A549 (cell line): ENCODE measurements around the gene LRRC7. TPM values are rescaled to one million over a fixed set of nuclear protein-coding genes. Genes with fewer than 3 reads are reported as not detected.

Source experiments
- ATAC-seq, 2 experiments: fragments of 200-7000 bp in 1 of 2; fragments of >200 bp in 1 of 2; cut with Nextera tagmentation in 1 of 2; cut with Tn5 transposase in 1 of 2; 3 replicates each; pipeline versions ENCODE4 v1.8.0 to v1.9.1; 2018 to 2020; ENCODE audit warnings: mild to moderate bottlenecking in 1 of 2, moderate library complexity in 1 of 2
- CTCF ChIA-PET: fragments of 300-600 bp; sonication (Branson Sonifier 250); formaldehyde crosslinking; extraction: SDS; loops from one replicate; lab custom pipeline; 2021; ENCODE audit warnings: antibody characterized with exemption, inconsistent platforms; lab: Yijun Ruan, JAX
- POLR2A ChIA-PET: fragments of 350-600 bp; formaldehyde crosslinking; extraction: SDS; loops from one replicate; lab custom pipeline; 2021; ENCODE audit warnings: antibody characterized with exemption, inconsistent platforms; lab: Yijun Ruan, JAX
- DNase-seq, 2 experiments: peaks; one replicate each; pipeline versions ENCODE4 v3.0.0 to v3.0.0-alpha.2; 2011 to 2016; ENCODE audit warnings: low read depth in 1 of 2, low spot score in 1 of 2
- FAIRE-seq: peaks from 2 replicates; lab custom pipeline; 2011; peaks lifted over from hg19 to GRCh38; lab: Jason Lieb, UNC
- H3K27ac ChIP-seq, 2 experiments: fragments of >200 bp; sonication (Bioruptor Twin); formaldehyde crosslinking; 3 replicates each; pipeline ENCODE4 v1.5.1; 2016 to 2017
- H3K4me1 ChIP-seq: fragments of >200 bp; sonication (Bioruptor Twin); formaldehyde crosslinking; 3 replicates; pipeline ENCODE4 v1.6.1; 2016
- H3K4me2 ChIP-seq: fragments of >200 bp; sonication (Bioruptor Twin); formaldehyde crosslinking; 3 replicates; pipeline ENCODE4 v1.6.1; 2016
- H3K4me3 ChIP-seq: fragments of >200 bp; sonication (Bioruptor Twin); formaldehyde crosslinking; 3 replicates; pipeline ENCODE4 v1.5.1; 2016
- H3K9me3 ChIP-seq: fragments of >200 bp; sonication (Bioruptor Twin); formaldehyde crosslinking; 3 replicates; pipeline ENCODE4 v1.6.1; 2016
- CBX2 ChIP-seq: fragments of 200-600 bp; sonication (generic); IDR thresholded peaks from 2 replicates; pipeline ENCODE4 v1.6.1; 2016; ENCODE audit warnings: low read depth, mild to moderate bottlenecking, borderline replicate concordance
- CEBPB ChIP-seq, 2 experiments: fragments of >200 bp in 1 of 2; sonication (Bioruptor Twin) in 1 of 2; formaldehyde crosslinking in 1 of 2; IDR thresholded peaks; 2 replicates each; pipeline ENCODE4 v1.6.1; 2012 to 2016
- CHD2 ChIP-seq: fragments of 150-350 bp; IDR thresholded peaks from 2 replicates; pipeline ENCODE4 v1.6.1; 2014; ENCODE audit warnings: low read length; ENCODE audit not compliant: partially characterized antibody
- CHD4 ChIP-seq: fragments of 200-600 bp; sonication (generic); IDR thresholded peaks from 2 replicates; pipeline ENCODE4 v1.6.1; 2016; ENCODE audit warnings: antibody characterized with exemption, mild to moderate bottlenecking, borderline replicate concordance
- EHMT2 ChIP-seq: fragments of 200-600 bp; sonication (generic); IDR thresholded peaks from 2 replicates; pipeline ENCODE4 v1.6.1; 2016; ENCODE audit warnings: antibody characterized with exemption, low read depth, mild to moderate bottlenecking, moderate library complexity
- ESRRA ChIP-seq: fragments of 150-350 bp; IDR thresholded peaks from 2 replicates; pipeline ENCODE4 v1.6.1; 2014; ENCODE audit warnings: mild to moderate bottlenecking, low read length, borderline replicate concordance
- HEYL ChIP-seq: fragments of 250-450 bp; sonication (Bioruptor Pico); IDR thresholded peaks from 2 replicates; pipeline ENCODE4 v1.8.0; 2021; ENCODE audit warnings: mild to moderate bottlenecking, moderate library complexity
- JUN ChIP-seq, 2 experiments: fragments of >200 bp; sonication (Bioruptor Twin); formaldehyde crosslinking; IDR thresholded peaks; 2 replicates in 1 of 2; 3 replicates in 1 of 2; pipeline ENCODE4 v1.6.1; 2016 to 2017
- JUNB ChIP-seq: fragments of >200 bp; sonication (Bioruptor Twin); formaldehyde crosslinking; IDR thresholded peaks from 2 replicates; pipeline ENCODE4 v1.6.1; 2016
- KDM5A ChIP-seq: fragments of 200-600 bp; sonication (generic); IDR thresholded peaks from 2 replicates; pipeline ENCODE4 v1.6.1; 2016; ENCODE audit warnings: antibody characterized with exemption, mild to moderate bottlenecking
- NPAS2 ChIP-seq: fragments of 250-450 bp; sonication (Bioruptor Pico); IDR thresholded peaks from 2 replicates; pipeline ENCODE4 v1.8.0; 2022; ENCODE audit warnings: mild to moderate bottlenecking, moderate library complexity, borderline replicate concordance
- NR3C1 ChIP-seq: fragments of >200 bp; sonication (Bioruptor Twin); formaldehyde crosslinking; IDR thresholded peaks from 3 replicates; pipeline ENCODE4 v1.6.1; 2017
- RCOR1 ChIP-seq: fragments of 150-350 bp; IDR thresholded peaks from 2 replicates; pipeline ENCODE4 v1.6.1; 2014; ENCODE audit warnings: antibody characterized with exemption, low read length, low read depth
- RFX5 ChIP-seq: fragments of 450-650 bp; IDR thresholded peaks from 2 replicates; pipeline ENCODE4 v1.7.1; 2014; ENCODE audit warnings: antibody characterized with exemption, mild to moderate bottlenecking, moderate library complexity
- RNF2 ChIP-seq: fragments of 200-600 bp; sonication (generic); IDR thresholded peaks from 2 replicates; pipeline ENCODE4 v1.6.1; 2016; ENCODE audit warnings: low read depth, mild to moderate bottlenecking, antibody characterized with exemption, moderate library complexity, borderline replicate concordance
- SREBF2 ChIP-seq: fragments of 450-650 bp; IDR thresholded peaks from 2 replicates; pipeline ENCODE4 v1.6.1; 2014; ENCODE audit warnings: mild to moderate bottlenecking, moderate library complexity
- TFCP2L1 ChIP-seq: fragments of 250-450 bp; sonication (Bioruptor Pico); IDR thresholded peaks from 2 replicates; pipeline ENCODE4 v1.5.0; 2021; ENCODE audit warnings: mild to moderate bottlenecking
- TP53 ChIP-seq: fragments of 250-450 bp; sonication (Bioruptor Pico); IDR thresholded peaks from 2 replicates; pipeline ENCODE4 v1.5.0; 2021; ENCODE audit warnings: mild to moderate bottlenecking, moderate library complexity
- ZNF302 ChIP-seq: fragments of 250-450 bp; sonication (Bioruptor Pico); IDR thresholded peaks from 2 replicates; pipeline ENCODE4 v1.9.0; 2021; ENCODE audit warnings: inconsistent platforms, mild to moderate bottlenecking, moderate library complexity
- WGBS: methylation state at CpG from one replicate; pipeline ENCODE4 v1.1.6; 2017; ENCODE audit errors: missing lambda C conversion rate; 5-methylcytosine and 5-hydroxymethylcytosine counted together
- polyA plus RNA-seq, 4 experiments: library from polyadenylated mRNA; depleted of rRNA in 3 of 4; stranded (reverse); fragments of >200 nt; fragmentation: RNase III in 1 of 4; extraction: RNeasy Plus Mini Kit Qiagen cat#74134 plus additional on column Dnase treatment in 1 of 4; gene quantifications; 2 replicates in 3 of 4; 3 replicates in 1 of 4; pipeline ENCODE4 v1.2.3, GENCODE V29; 2011 to 2017
- TF ChIP-seq, protein P1 (sequence below): fragments of 250-450 bp; sonication (Bioruptor Pico); IDR thresholded peaks from 2 replicates; pipeline ENCODE4 v1.5.0; 2021; ENCODE audit warnings: mild to moderate bottlenecking, moderate library complexity, borderline replicate concordance
- TF ChIP-seq, protein P2 (sequence below): IDR thresholded peaks from 2 replicates; pipeline ENCODE4 v1.6.1; 2012
- TF ChIP-seq, protein P3 (sequence below): fragments of 450-650 bp; IDR thresholded peaks from 2 replicates; pipeline ENCODE4 v1.6.1; 2014; ENCODE audit warnings: antibody characterized with exemption

LRRC7 gene
- polyA plus RNA-seq, 2 of the 4 experiments (the other 2 are of a cell fraction): not detected

DNA sequence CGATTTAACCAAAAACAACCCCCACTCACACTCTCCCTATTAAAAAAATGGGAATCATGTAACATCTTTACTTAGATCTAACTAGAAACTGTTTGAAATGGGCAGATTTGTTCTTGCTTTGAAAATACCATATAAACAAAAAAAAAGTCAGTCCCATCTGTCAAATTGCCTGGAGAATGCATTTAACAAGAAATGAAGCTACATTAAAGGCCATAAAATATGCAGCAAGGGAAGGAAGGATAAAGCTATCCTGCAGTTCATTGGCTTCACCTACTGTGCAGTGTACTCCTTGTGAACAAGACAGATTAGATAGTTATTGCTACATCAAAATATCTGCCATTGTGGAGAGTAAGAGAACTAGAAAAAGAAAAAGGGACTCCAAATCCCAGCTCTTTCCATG lies 160.5 kb downstream of the LRRC7 start:
- no peak overlapping the region for H3K27ac ChIP-seq
- 0% methylated on average over 1 of the region's 1 CpG for WGBS
- FAIRE-seq (no peak), ATAC-seq (no peak)
- no peak overlapping the region for H3K4me3 ChIP-seq
- TF ChIP-seq KDM5A (no peak), NPAS2 (CRISPR knock-in tag) (no peak), CBX2 (no peak), ZNF302 (CRISPR knock-in tag) (no peak), RNF2 (no peak), HEYL (CRISPR knock-in tag) (no peak), JUN (IDR thresholded peaks at IDR 0.05) (no peak), EHMT2 (no peak), RCOR1 (no peak), SREBF2 (no peak), CHD2 (no peak), CHD4 (no peak), ESRRA (no peak), RFX5 (no peak), TFCP2L1 (no peak), CEBPB (IDR thresholded peaks at IDR 0.05) (no peak), NR3C1 (no peak)
- TF ChIP-seq, protein P1, sequence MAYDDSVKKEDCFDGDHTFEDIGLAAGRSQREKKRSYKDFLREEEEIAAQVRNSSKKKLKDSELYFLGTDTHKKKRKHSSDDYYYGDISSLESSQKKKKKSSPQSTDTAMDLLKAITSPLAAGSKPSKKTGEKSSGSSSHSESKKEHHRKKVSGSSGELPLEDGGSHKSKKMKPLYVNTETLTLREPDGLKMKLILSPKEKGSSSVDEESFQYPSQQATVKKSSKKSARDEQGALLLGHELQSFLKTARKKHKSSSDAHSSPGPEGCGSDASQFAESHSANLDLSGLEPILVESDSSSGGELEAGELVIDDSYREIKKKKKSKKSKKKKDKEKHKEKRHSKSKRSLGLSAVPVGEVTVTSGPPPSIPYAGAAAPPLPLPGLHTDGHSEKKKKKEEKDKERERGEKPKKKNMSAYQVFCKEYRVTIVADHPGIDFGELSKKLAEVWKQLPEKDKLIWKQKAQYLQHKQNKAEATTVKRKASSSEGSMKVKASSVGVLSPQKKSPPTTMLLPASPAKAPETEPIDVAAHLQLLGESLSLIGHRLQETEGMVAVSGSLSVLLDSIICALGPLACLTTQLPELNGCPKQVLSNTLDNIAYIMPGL (CRISPR knock-in tag): no peak
- TF ChIP-seq, protein P2, sequence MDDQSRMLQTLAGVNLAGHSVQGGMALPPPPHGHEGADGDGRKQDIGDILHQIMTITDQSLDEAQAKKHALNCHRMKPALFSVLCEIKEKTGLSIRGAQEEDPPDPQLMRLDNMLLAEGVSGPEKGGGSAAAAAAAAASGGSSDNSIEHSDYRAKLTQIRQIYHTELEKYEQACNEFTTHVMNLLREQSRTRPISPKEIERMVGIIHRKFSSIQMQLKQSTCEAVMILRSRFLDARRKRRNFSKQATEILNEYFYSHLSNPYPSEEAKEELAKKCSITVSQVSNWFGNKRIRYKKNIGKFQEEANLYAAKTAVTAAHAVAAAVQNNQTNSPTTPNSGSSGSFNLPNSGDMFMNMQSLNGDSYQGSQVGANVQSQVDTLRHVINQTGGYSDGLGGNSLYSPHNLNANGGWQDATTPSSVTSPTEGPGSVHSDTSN: no peak
- TF ChIP-seq, protein P3, sequence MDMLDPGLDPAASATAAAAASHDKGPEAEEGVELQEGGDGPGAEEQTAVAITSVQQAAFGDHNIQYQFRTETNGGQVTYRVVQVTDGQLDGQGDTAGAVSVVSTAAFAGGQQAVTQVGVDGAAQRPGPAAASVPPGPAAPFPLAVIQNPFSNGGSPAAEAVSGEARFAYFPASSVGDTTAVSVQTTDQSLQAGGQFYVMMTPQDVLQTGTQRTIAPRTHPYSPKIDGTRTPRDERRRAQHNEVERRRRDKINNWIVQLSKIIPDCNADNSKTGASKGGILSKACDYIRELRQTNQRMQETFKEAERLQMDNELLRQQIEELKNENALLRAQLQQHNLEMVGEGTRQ: no peak
- TF ChIP-seq, all 56 proteins: peak for 0
- POLR2A ChIA-PET: no interaction called here
- H3K4me1 ChIP-seq: no peaks in the 10 kb centered on the region
- no peak overlapping the region for H3K4me2 ChIP-seq
- CTCF ChIA-PET: interaction anchor here (3.2 kb wide), 1 partner anchor 10 kb away, joined by 14 read pairs; no protein-coding TSS in a partner anchor
- no peaks in the 10 kb centered on the region for H3K9me3 ChIP-seq
- DNase-seq: no peak

DNA sequence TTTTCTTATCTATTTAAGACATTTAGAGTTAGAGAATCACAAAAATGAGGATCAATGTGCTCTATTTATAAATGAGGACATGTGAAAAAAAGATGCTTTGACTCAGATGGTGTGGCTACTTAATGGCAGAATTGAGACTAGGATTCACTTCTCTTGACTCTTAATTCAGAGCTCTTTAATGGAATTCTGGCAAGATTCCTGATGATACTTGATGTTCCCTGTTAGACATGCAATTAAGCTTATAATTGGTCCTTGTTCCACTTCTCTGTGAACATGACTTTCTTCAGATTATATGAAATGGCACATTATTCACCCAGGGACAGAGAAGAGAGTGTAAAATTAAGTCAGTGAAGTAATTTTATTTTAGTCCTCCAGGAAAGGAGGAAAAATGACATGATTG lies 165.3 kb downstream of the LRRC7 start:
- ChIA-PET CTCF (no interaction called here), POLR2A (no interaction called here)
- no peaks in the 10 kb centered on the region for H3K4me1 ChIP-seq
- TF ChIP-seq JUNB (no peak), TP53 (CRISPR knock-in tag) (no peak)
- TF ChIP-seq, all 56 proteins: peak for 0
- Histone ChIP-seq H3K9me3 (no peaks in the 10 kb centered on the region), H3K4me2 (no peak overlapping the region), H3K4me3 (no peak overlapping the region), H3K27ac (no peak overlapping the region)
- FAIRE-seq (no peak), DNase-seq (no peak), ATAC-seq (no peak)
